Activated CD8-positive, alpha-beta memory T cell treated with anti-CD3 and anti-CD28 coated beads for 48 hours (primary cell): Measurements from ENCODE around the gene SLC4A3.
"Not testable (repeated sequence)": the region's sequence is repeated elsewhere in the genome, so short reads cannot be mapped to it uniquely, and the experiment has no call there.

Source experiments
- DNase-seq, 3 experiments: peaks; one replicate each; pipeline ENCODE4 v3.0.0-alpha.2; 2020; ENCODE audit warnings: low read depth in 2 of 3, low spot score in 2 of 3

SLC4A3 gene

DNA sequence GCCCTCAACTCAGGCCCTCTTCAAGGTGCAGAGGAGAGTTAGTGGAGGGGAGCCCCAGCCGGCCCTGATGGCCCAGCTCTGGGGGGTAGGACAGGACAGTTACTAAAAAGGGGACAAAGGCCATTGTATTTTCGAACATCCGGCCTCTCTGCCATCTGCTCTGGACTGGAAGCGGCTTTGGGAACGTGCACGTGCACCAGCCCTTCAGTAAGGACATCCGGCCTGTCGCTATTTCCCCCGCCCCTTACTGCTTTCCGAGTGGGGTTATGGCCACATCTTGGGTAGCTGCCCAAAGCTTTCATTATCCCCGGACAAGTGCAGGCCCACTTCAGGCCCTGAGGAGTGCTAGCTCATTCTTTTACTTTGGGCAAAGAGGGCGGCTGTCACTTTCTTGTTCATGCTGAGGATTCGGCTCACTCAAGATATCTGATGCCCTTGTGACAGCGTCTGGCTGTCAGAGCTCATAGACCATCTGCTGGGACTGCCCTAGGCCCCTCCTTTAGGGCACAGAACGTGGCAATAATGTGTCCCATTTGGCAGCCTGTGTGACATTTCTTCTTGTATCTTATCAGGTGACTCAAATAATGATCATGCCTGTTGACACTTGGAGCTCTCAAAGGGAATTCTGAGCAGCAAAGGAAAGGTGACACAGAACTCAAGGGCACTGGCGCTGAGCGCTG, 17.5 kb downstream of the SLC4A3 start:
- no peak for DNase-seq

DNA sequence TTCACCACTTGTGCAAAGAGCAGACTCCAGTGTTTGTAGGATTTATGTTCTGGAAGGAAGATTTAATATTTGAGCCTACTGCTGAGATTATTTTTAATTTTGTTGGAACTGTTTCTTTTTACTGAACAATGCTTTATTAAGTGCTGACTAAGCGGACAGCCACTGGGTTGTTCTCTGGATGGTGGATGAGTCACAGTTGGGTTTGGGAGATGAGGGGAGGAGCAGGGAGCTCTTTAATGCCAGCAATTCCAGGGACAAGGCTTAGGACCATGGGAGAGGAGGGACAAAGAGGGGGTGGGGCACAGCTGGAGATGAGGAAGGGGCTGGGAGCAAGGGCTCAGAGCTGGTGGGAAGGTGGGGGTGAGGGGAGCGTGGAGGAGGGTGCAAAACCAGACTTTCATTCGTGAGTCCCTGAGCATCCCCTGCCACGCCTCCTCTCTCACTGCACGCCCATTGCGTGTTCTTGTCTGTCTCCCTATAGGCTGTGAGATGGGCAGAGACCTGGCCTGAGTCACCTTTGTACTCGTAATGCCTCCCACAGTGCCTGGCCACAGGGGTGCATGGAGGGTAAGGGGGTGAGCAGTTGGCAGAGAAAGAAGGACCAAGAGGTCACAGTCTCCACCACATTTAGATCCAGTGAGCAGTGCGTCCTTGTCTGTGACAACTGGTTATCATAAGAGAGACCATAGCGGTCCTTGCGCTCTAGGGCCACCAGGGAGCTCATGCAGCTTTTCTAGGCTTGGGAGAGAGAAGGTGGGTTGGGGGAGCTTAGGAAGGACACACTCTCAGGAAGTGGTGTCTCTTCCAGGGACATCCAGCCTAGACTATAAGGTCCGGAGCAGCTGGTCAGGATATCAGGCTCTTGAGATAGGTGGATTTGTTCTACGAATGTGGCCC, 18.4 kb downstream of the SLC4A3 start:
- DNase-seq: no peak

- no peak for DNase-seq
Measured at GRCh38 chr2:219648176-219648575, 20.7 kb downstream of the SLC4A3 start.

- DNase-seq: no peak
Measured at GRCh38 chr2:219648963-219649362, 21.5 kb downstream of the SLC4A3 start.

- DNase-seq: no peak
Measured at GRCh38 chr2:219650426-219651248, 23.2 kb downstream of the SLC4A3 start.

GRCh38 chr2:219651656-219652055, 24.2 kb downstream of the SLC4A3 start:
- DNase-seq: not testable (repeated sequence)

DNA sequence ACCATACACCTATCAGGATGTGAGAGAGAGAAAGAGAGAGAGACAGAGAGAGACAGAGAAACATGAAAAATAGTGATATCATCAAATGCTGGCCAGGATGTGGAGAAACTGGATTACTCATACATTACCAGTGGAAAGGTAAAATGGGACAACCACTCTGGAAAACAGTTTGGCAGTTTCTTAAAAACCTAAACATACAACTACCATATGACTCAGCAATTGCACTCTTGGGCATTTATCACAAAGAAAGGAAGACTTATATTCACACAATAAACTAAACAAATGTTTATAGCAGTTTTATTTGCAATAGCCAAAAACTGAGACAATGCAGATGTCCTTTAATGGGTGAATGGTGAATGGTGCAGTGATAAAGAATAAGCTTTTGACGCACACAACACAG, 29.1 kb downstream of the SLC4A3 start:
- DNase-seq: no peak

DNA sequence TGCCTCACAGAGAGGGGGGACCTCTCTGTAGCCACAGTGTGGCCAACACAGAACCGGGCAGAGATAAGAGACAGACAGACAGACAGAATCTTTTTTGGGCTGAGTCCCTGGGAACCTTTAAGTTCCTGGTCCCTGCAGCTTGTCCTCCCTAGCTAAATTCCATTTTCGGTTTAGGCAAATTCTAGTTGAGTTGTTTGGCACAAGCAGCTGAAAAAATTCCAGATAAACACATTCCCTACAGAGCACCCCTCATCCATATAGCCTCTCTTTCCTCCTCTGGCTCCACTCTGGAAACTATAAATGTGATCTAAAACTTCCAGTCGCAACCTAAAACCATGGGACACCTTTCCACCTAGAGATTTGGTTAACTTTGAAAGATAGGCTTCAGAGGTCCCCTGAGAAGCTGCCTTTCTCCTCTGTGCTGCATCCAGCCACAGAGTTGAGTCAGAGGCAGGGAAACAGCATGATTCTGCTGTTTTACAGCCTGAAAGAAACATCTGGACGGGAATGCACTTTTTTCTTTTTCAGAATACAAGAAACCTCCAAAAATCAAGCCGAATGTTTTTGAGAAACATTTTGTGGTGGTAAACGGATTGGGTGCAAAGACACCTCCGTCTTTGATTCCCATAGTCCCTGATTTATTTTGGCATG, 30.9 kb downstream of the SLC4A3 start:
- DNase-seq: no peak

GRCh38 chr2:219658874-219659273, 31.4 kb downstream of the SLC4A3 start:
- no peak for DNase-seq

DNA sequence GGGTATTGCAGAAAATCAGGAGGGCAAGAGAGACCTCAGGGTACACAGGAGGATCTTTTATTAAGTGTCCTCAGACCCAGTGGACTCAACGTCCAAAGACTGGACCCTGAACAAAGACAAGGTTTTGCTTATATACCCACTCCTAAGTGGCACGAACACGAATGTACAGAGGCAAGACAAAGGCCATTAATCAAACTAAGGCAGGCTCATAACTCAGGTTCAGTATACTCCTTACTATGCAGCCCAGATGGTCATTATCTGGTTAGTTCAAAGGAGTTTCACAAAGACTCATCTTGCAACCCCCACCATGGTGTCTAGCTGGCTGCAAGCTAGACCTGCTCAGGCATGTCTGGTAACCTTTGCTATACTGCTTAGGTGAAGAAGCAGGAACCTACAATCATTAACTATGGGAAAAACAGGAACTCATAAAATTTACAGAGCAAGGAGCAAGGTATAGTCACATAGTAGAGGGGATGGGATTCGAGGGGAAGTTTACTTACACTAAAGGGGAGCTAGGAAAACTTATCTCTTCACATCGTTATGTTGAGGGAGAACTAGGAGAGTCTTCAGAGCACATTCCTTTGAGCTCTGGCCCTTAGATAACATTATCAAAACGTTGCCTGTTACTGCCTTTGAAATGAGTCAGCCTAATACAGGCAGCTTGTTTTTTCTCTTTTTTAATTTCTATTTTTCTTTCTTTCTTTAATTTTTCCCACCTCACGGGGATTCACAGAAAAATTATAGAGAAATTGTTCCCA, 33.9 kb downstream of the SLC4A3 start:
- no peak for DNase-seq

DNA sequence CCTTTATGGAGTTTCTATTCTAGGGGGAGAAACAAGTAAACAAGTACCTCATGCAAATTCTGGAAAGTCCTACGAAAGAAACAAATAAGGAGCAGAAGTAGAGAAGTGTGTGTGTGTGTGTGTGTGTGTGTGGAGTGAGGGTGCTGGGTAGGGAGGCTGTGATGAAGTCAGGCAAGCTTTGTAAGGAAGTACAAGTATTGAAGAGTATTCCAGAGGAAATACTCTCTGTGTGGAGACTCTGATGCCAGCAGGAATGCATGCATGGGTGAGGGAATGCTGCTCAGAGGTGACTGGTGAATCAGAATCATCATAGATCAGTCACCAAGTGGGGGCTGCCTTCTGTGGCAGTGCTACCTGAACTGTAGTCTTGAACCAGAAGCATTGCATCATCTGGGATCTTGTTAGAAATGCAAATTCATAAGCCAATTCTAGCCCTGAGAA, 34.5 kb downstream of the SLC4A3 start:
- DNase-seq: no peak

GRCh38 chr2:219662566-219662965, 35.1 kb downstream of the SLC4A3 start:
- no peak for DNase-seq

GRCh38 chr2:219663116-219663762, 35.8 kb downstream of the SLC4A3 start:
- no peak for DNase-seq

- no peak for DNase-seq
Measured at GRCh38 chr2:219664041-219664440, 36.6 kb downstream of the SLC4A3 start.

DNA sequence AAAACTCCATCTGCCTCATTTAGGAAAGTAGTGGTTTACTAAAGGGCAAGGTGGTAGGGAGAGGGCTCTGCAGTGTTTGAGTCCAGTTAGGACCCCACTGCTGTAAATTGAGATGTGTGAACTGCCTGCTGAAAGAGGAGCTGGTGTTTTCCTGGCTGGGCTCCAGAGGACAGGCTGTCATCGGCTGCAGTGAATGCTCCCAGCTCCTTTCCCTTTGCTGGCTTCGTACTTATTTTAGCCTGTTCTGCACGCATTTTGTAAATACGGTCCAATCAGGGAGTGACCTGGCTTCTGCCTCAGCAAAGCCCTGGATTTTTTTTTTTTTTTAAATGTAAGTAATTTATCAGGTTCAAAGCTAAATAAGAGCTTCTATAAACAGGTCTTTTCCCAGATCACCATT, 37.5 kb downstream of the SLC4A3 start:
- DNase-seq: no peak

GRCh38 chr2:219665926-219666325, 38.5 kb downstream of the SLC4A3 start:
- no peak for DNase-seq

DNA sequence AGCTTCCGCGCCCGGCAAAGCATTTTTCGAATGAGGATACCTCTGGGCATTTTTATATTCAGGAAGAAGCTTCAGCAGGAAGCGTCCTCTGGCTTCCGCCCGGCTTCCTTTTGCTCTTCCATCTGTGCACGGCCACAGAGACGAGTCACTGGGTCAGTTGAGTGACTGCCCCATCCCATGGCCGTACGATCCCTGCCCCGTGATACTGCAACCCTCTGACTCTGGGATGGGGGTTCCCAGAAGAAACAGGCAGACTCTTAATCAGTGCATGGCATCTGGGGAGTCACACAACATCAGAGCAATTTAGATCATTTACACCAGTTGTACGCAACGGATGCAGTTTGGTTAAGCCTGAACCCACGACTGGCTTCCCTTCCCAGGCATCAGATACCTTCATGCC, 40.9 kb downstream of the SLC4A3 start:
- DNase-seq: no peak

GRCh38 chr2:219670386-219670785, 43.0 kb downstream of the SLC4A3 start:
- no peak for DNase-seq

- DNase-seq: no peak
Measured at GRCh38 chr2:219671279-219671678, 43.8 kb downstream of the SLC4A3 start.

- no peak for DNase-seq
Measured at GRCh38 chr2:219672406-219672805, 45.0 kb downstream of the SLC4A3 start.
